ENCODE data around the gene SAMD9L. TPM values are rescaled to one million over a fixed set of nuclear protein-coding genes. Genes with fewer than 3 reads are reported as not detected.

SAMD9L gene
- polyA plus RNA-seq, 1 of the 3 experiments (the other 2 are of a cell fraction) = 1.8 TPM

DNA sequence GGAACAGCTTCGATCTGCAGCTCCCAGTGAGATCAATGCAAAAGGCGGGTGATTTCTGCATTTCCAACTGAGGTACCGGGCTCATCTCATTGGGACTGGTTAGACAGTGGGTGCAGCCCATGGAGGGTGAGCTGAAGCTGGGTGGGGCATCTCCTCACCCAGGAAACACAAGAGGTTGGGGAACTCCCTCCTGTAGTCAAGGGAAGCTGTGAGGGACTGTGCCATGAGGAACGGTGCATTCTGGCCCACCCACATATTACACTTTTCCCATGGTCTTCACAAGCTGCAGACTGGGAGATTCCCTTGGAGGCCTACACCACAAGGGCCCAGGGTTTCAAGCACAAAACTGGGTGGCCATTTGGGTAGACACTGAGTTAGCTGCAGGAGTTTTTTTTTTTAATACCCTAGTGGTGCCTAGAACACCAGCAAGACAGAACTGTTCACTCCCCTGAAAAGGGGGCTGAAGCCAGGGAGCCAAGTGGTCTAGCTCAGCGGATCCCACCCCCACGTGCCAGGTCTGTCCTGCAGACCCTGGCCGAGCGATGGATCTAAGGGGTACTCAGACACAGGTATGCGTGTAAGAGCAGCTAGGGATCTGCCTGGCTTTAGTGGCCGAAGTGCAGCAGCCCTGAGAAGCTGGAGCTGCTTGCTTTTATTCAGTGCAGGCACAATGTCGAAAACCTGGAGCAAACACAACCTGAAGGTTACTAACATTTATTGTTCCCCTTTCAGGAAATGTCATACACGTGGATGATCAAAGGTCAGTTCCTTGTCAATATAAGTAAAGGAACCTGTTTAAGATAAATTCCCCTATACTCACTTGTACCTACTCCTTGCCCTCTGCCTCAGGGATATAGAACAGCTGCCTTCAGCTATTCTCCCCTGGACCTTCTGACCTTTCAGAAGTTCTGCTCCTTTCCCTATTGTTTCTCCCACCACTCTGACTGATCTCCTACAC lies 27.3 kb downstream of the SAMD9L start:
- TF ChIP-seq, protein P1, sequence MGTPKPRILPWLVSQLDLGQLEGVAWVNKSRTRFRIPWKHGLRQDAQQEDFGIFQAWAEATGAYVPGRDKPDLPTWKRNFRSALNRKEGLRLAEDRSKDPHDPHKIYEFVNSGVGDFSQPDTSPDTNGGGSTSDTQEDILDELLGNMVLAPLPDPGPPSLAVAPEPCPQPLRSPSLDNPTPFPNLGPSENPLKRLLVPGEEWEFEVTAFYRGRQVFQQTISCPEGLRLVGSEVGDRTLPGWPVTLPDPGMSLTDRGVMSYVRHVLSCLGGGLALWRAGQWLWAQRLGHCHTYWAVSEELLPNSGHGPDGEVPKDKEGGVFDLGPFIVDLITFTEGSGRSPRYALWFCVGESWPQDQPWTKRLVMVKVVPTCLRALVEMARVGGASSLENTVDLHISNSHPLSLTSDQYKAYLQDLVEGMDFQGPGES (IDR thresholded peaks at IDR 0.05; ENCODE audit: low read depth, low read length) = no peak
- no peak for TF ChIP-seq FOXM1 (IDR thresholded peaks at IDR 0.05; ENCODE audit: low read depth)
- TF ChIP-seq, protein P2, sequence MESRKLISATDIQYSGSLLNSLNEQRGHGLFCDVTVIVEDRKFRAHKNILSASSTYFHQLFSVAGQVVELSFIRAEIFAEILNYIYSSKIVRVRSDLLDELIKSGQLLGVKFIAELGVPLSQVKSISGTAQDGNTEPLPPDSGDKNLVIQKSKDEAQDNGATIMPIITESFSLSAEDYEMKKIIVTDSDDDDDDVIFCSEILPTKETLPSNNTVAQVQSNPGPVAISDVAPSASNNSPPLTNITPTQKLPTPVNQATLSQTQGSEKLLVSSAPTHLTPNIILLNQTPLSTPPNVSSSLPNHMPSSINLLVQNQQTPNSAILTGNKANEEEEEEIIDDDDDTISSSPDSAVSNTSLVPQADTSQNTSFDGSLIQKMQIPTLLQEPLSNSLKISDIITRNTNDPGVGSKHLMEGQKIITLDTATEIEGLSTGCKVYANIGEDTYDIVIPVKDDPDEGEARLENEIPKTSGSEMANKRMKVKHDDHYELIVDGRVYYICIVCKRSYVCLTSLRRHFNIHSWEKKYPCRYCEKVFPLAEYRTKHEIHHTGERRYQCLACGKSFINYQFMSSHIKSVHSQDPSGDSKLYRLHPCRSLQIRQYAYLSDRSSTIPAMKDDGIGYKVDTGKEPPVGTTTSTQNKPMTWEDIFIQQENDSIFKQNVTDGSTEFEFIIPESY (IDR thresholded peaks at IDR 0.05; ENCODE audit: borderline replicate concordance, low read depth) = no peak
- TF ChIP-seq MXI1 (IDR thresholded peaks at IDR 0.05; ENCODE audit: low read depth, low read length) = no peak
- TF ChIP-seq MEF2A (IDR thresholded peaks at IDR 0.05; ENCODE audit: borderline replicate concordance, low read depth) = no peak
- TF ChIP-seq, protein P3, sequence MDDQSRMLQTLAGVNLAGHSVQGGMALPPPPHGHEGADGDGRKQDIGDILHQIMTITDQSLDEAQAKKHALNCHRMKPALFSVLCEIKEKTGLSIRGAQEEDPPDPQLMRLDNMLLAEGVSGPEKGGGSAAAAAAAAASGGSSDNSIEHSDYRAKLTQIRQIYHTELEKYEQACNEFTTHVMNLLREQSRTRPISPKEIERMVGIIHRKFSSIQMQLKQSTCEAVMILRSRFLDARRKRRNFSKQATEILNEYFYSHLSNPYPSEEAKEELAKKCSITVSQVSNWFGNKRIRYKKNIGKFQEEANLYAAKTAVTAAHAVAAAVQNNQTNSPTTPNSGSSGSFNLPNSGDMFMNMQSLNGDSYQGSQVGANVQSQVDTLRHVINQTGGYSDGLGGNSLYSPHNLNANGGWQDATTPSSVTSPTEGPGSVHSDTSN (IDR thresholded peaks at IDR 0.05) = no peak
- no peak for TF ChIP-seq GATA2 (CRISPR knock-in tag; IDR thresholded peaks at IDR 0.05)
- TF ChIP-seq TEAD4 (IDR thresholded peaks at IDR 0.05; ENCODE audit: borderline replicate concordance, insufficient read depth) = no peak
- TF ChIP-seq YY1 (IDR thresholded peaks at IDR 0.05; ENCODE audit: low read depth) = no peak
- TF ChIP-seq RXRA (IDR thresholded peaks at IDR 0.05; ENCODE audit: borderline replicate concordance, low read depth) = no peak
- no peak for TF ChIP-seq NFIC (IDR thresholded peaks at IDR 0.05; ENCODE audit: borderline replicate concordance)
- no peak for TF ChIP-seq JUND (IDR thresholded peaks at IDR 0.05)
- no peaks in the 10 kb centered on the region for H3K36me3 ChIP-seq (replicated peaks in 1 of 2; ENCODE audit: control insufficient read depth in 1 of 2, insufficient read depth in 2 of 2, low read length in 1 of 2)

More for the DNA sequence above, 27.3 kb downstream of the SAMD9L start:
- H4K20me1 ChIP-seq (ENCODE audit: insufficient read depth) = no peaks in the 10 kb centered on the region
- H3F3A ChIP-seq (replicated peaks; ENCODE audit: insufficient read depth) = peaks cover 5% of the 10 kb centered on the region
- ChIA-PET POLR2A (no interaction called here), CTCF (interaction anchor here (0.6 to 1.5 kb wide), 3 partner anchors 17 to 39 kb away, joined by 3 to 4 read pairs (median 4); no protein-coding TSS in a partner anchor)
- DNase-seq = no peak
- H3K27me3 ChIP-seq (ENCODE audit: insufficient read depth) = no peaks in the 10 kb centered on the region
- 41% methylated on average over 10 of the region's 12 CpGs for WGBS (ENCODE audit: low lambda C conversion rate)
- peaks cover 0 to 4% of the 10 kb centered on the region in 2 experiments; a peak in 2 of 4 replicates for H3K4me1 ChIP-seq (ENCODE audit: control insufficient read depth in 1 of 2, insufficient read depth in 2 of 2, low read depth in 1 of 2, low read length in 1 of 2)
- no peak overlapping the region for H2AFZ ChIP-seq (ENCODE audit: low read depth)
- peaks cover 3% of the 10 kb centered on the region; the same call in 1 of the 2 replicates for H3K79me2 ChIP-seq (ENCODE audit: insufficient read depth)
- H3K9me2 ChIP-seq = no peaks in the 10 kb centered on the region
- H3K27ac ChIP-seq (ENCODE audit: low read depth in 2 of 2, low read length in 1 of 2) = no peak overlapping the region
- no peak overlapping the region for H3K4me2 ChIP-seq
- no peak overlapping the region for H3K4me3 ChIP-seq (ENCODE audit: low read depth in 2 of 2, low read length in 1 of 2)
- H3K9ac ChIP-seq = no peak overlapping the region
- H3K9me3 ChIP-seq = no peaks in the 10 kb centered on the region

Data from SK-N-SH (cell line).